ENCODE data around the gene USP31.

USP31 gene

GRCh38 chr16:23025692-23026307 is 123.5 kb downstream of the USP31 start:
- no peak for DNase-seq (ENCODE audit: low read depth)
- no peak overlapping the region for H3K4me3 ChIP-seq (ENCODE audit: low read depth, low read length)
- no peak for TF ChIP-seq CTCF (IDR thresholded peaks at IDR 0.05; ENCODE audit: control insufficient read depth, extremely low read depth, insufficient read depth)

GRCh38 chr16:23024044-23024443 is 125.2 kb downstream of the USP31 start:
- TF ChIP-seq CTCF (IDR thresholded peaks at IDR 0.05; ENCODE audit: control insufficient read depth, extremely low read depth, insufficient read depth) = no peak
- H3K4me3 ChIP-seq (ENCODE audit: low read depth, low read length) = no peak overlapping the region
- peak; percentile 17 for DNase-seq (ENCODE audit: low read depth)

GRCh38 chr16:23020084-23020483 is 129.2 kb downstream of the USP31 start:
- no peak for TF ChIP-seq CTCF (IDR thresholded peaks at IDR 0.05; ENCODE audit: control insufficient read depth, extremely low read depth, insufficient read depth)
- H3K4me3 ChIP-seq (ENCODE audit: low read depth, low read length) = no peak overlapping the region
- DNase-seq (ENCODE audit: low read depth) = no peak

- no peak for TF ChIP-seq CTCF (IDR thresholded peaks at IDR 0.05; ENCODE audit: control insufficient read depth, extremely low read depth, insufficient read depth)
- no peak overlapping the region for H3K4me3 ChIP-seq (ENCODE audit: low read depth, low read length)
- DNase-seq (ENCODE audit: low read depth) = no peak
Measured at GRCh38 chr16:23016368-23016767, 132.9 kb downstream of the USP31 start.

GRCh38 chr16:23015580-23015979 is 133.7 kb downstream of the USP31 start:
- H3K4me3 ChIP-seq (ENCODE audit: low read depth, low read length) = no peak overlapping the region
- no peak for TF ChIP-seq CTCF (IDR thresholded peaks at IDR 0.05; ENCODE audit: control insufficient read depth, extremely low read depth, insufficient read depth)
- DNase-seq (ENCODE audit: low read depth) = no peak

- TF ChIP-seq CTCF (IDR thresholded peaks at IDR 0.05; ENCODE audit: control insufficient read depth, extremely low read depth, insufficient read depth) = no peak
- no peak for DNase-seq (ENCODE audit: low read depth)
- no peak overlapping the region for H3K4me3 ChIP-seq (ENCODE audit: low read depth, low read length)
Measured at GRCh38 chr16:23014592-23014991, 134.7 kb downstream of the USP31 start.
